WTC11 (cell line): ENCODE measurements around the gene GNG2. TPM values are rescaled to one million over a fixed set of nuclear protein-coding genes. Genes with fewer than 3 reads are reported as not detected.

Experiments
- ATAC-seq: fragments of 200-7000 bp; cut with Tn5 transposase; 2 replicates; pipeline ENCODE4 v1.10.0; 2021; ENCODE audit warnings: mild to moderate bottlenecking, moderate library complexity
- CTCF ChIA-PET: fragments of 300-600 bp; sonication (Branson Sonifier 250); formaldehyde crosslinking; loops from one replicate; lab custom pipeline; 2021; ENCODE audit warnings: antibody characterized with exemption; lab: Charles Lee
- POLR2A ChIA-PET: fragments of 350-600 bp; sonication (Branson Sonifier 250); formaldehyde crosslinking; loops from one replicate; lab custom pipeline; 2021; ENCODE audit warnings: antibody characterized with exemption; lab: Charles Lee
- DNase-seq: peaks from one replicate; pipeline ENCODE4 v3.0.0; 2021; ENCODE audit warnings: low spot score
- H3K27ac Mint-ChIP-seq: 2 replicates; pipeline ENCODE4 v1.8.0; 2021; ENCODE audit warnings: mixed read lengths
- H3K27me3 Mint-ChIP-seq: 2 replicates; pipeline ENCODE4 v1.8.0; 2021; ENCODE audit warnings: low read depth, mild to moderate bottlenecking, moderate library complexity, mixed read lengths
- H3K36me3 Mint-ChIP-seq: 2 replicates; pipeline ENCODE4 v1.8.0; 2021; ENCODE audit warnings: mixed read lengths
- H3K4me1 Mint-ChIP-seq: 2 replicates; pipeline ENCODE4 v1.8.0; 2022; ENCODE audit warnings: mixed read lengths
- H3K4me3 Mint-ChIP-seq: 2 replicates; pipeline ENCODE4 v1.8.0; 2021; ENCODE audit warnings: mild to moderate bottlenecking, moderate library complexity, mixed read lengths
- H3K9me3 Mint-ChIP-seq: 2 replicates; pipeline ENCODE4 v1.8.0; 2021; ENCODE audit warnings: mixed read lengths
- ATF3 ChIP-seq: sonication (generic); formaldehyde crosslinking; conservative IDR thresholded peaks from 2 replicates; pipeline ENCODE4 v1.8.1; 2022; ENCODE audit warnings: mild to moderate bottlenecking, missing genetic modification reagents
- CBFB ChIP-seq: sonication (generic); formaldehyde crosslinking; IDR thresholded peaks from 2 replicates; pipeline ENCODE4 v1.8.1; 2022; ENCODE audit warnings: mild to moderate bottlenecking, low read depth, missing genetic modification reagents
- CTCF ChIP-seq: fragments of 200-600 bp; IDR thresholded peaks from 2 replicates; pipeline ENCODE4 v1.8.0; 2022; ENCODE audit warnings: antibody characterized with exemption
- ELF4 ChIP-seq: sonication (generic); formaldehyde crosslinking; IDR thresholded peaks from 2 replicates; pipeline ENCODE4 v1.8.1; 2022; ENCODE audit warnings: low read depth, mild to moderate bottlenecking, moderate library complexity, missing genetic modification reagents
- HMGXB4 ChIP-seq: sonication (generic); formaldehyde crosslinking; IDR thresholded peaks from 2 replicates; pipeline ENCODE4 v1.8.1; 2023; ENCODE audit warnings: mild to moderate bottlenecking, moderate library complexity, missing genetic modification reagents
- MLX ChIP-seq: sonication (generic); formaldehyde crosslinking; IDR thresholded peaks from 2 replicates; pipeline ENCODE4 v1.8.1; 2023; ENCODE audit warnings: mild to moderate bottlenecking, missing genetic modification reagents, moderate library complexity
- NFE2L1 ChIP-seq: sonication (generic); formaldehyde crosslinking; IDR thresholded peaks from 2 replicates; pipeline ENCODE4 v1.8.1; 2023; ENCODE audit warnings: missing genetic modification reagents
- NR1H2 ChIP-seq: sonication (generic); formaldehyde crosslinking; IDR thresholded peaks from 2 replicates; pipeline ENCODE4 v1.9.0; 2021; ENCODE audit warnings: mild to moderate bottlenecking, moderate library complexity, missing genetic modification reagents
- OVOL2 ChIP-seq: fragments of 250-450 bp; sonication (Bioruptor Pico); IDR thresholded peaks from 2 replicates; pipeline ENCODE4 v1.9.0; 2021; ENCODE audit warnings: mild to moderate bottlenecking, borderline replicate concordance
- RELA ChIP-seq: sonication (generic); formaldehyde crosslinking; IDR thresholded peaks from 2 replicates; pipeline ENCODE4 v1.8.1; 2022; ENCODE audit warnings: missing genetic modification reagents, mild to moderate bottlenecking, borderline replicate concordance
- SOX15 ChIP-seq: fragments of 250-450 bp; sonication (Bioruptor Pico); IDR thresholded peaks from 2 replicates; pipeline ENCODE4 v1.9.0; 2021; ENCODE audit warnings: mild to moderate bottlenecking
- ZNF138 ChIP-seq: sonication (generic); formaldehyde crosslinking; conservative IDR thresholded peaks from 2 replicates; pipeline ENCODE4 v1.8.1; 2022; ENCODE audit warnings: mild to moderate bottlenecking, moderate library complexity, missing genetic modification reagents
- ZNF416 ChIP-seq: fragments of 250-450 bp; sonication (Bioruptor Pico); IDR thresholded peaks from 2 replicates; pipeline ENCODE4 v1.9.0; 2021; ENCODE audit warnings: mild to moderate bottlenecking, inconsistent platforms
- ZNF425 ChIP-seq: fragments of 250-450 bp; sonication (Bioruptor Pico); conservative IDR thresholded peaks from 2 replicates; pipeline ENCODE4 v1.9.0; 2021; ENCODE audit warnings: mild to moderate bottlenecking
- ZNF532 ChIP-seq: fragments of 250-450 bp; sonication (Bioruptor Pico); IDR thresholded peaks from 2 replicates; pipeline ENCODE4 v1.9.0; 2021; ENCODE audit warnings: mild to moderate bottlenecking, borderline replicate concordance
- ZNF671 ChIP-seq: fragments of 250-450 bp; sonication (Bioruptor Pico); IDR thresholded peaks from 2 replicates; pipeline ENCODE4 v1.8.0; 2021; ENCODE audit warnings: mild to moderate bottlenecking
- total RNA-seq: library from RNA; stranded (reverse); gene quantifications from 3 replicates; pipeline ENCODE4 v1.2.3, GENCODE V29; 2021
- TF ChIP-seq, protein P1 (sequence below): sonication (generic); formaldehyde crosslinking; IDR thresholded peaks from 2 replicates; pipeline ENCODE4 v1.8.1; 2023; ENCODE audit warnings: mild to moderate bottlenecking, missing genetic modification reagents
- TF ChIP-seq, protein P2 (sequence below): fragments of 250-450 bp; sonication (Bioruptor Pico); IDR thresholded peaks from 2 replicates; pipeline ENCODE4 v1.9.0; 2021; ENCODE audit warnings: mild to moderate bottlenecking

The GNG2 gene
- total RNA-seq, 1 experiment from 2014 or later = 10.7 TPM

GRCh38 chr14:52018252-52018651, 157.8 kb downstream of the GNG2 start:
- ATAC-seq = no peak
- no peak overlapping the region for H3K4me3 Mint-ChIP-seq
- H3K27ac Mint-ChIP-seq = no peak overlapping the region
- CTCF ChIA-PET = no interaction called here
- H3K27me3 Mint-ChIP-seq = no peaks in the 10 kb centered on the region; the same call in 1 of the 2 replicates
- POLR2A ChIA-PET = no interaction called here
- H3K36me3 Mint-ChIP-seq = no peaks in the 10 kb centered on the region
- peaks cover 5% of the 10 kb centered on the region for H3K9me3 Mint-ChIP-seq
- H3K4me1 Mint-ChIP-seq = peaks cover 44% of the 10 kb centered on the region
- DNase-seq = no peak
- TF ChIP-seq, protein P1, sequence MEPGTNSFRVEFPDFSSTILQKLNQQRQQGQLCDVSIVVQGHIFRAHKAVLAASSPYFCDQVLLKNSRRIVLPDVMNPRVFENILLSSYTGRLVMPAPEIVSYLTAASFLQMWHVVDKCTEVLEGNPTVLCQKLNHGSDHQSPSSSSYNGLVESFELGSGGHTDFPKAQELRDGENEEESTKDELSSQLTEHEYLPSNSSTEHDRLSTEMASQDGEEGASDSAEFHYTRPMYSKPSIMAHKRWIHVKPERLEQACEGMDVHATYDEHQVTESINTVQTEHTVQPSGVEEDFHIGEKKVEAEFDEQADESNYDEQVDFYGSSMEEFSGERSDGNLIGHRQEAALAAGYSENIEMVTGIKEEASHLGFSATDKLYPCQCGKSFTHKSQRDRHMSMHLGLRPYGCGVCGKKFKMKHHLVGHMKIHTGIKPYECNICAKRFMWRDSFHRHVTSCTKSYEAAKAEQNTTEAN (CRISPR knock-in tag) = no peak
- TF ChIP-seq SOX15 (no peak), CTCF (no peak), OVOL2 (no peak), NFE2L1 (CRISPR knock-in tag) (no peak), ZNF532 (CRISPR knock-in tag) (no peak), HMGXB4 (CRISPR knock-in tag) (no peak), CBFB (CRISPR knock-in tag) (no peak), ZNF671 (CRISPR knock-in tag) (no peak), ZNF416 (no peak), ELF4 (no peak), ATF3 (no peak), ZNF425 (CRISPR knock-in tag) (no peak), MLX (CRISPR knock-in tag) (no peak), ZNF138 (CRISPR knock-in tag) (no peak), RELA (CRISPR knock-in tag) (no peak), NR1H2 (CRISPR knock-in tag) (no peak)
- TF ChIP-seq, protein P2, sequence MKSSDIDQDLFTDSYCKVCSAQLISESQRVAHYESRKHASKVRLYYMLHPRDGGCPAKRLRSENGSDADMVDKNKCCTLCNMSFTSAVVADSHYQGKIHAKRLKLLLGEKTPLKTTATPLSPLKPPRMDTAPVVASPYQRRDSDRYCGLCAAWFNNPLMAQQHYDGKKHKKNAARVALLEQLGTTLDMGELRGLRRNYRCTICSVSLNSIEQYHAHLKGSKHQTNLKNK (CRISPR knock-in tag) = no peak
